PC-3 (cell line): ENCODE measurements around the gene CLK2. TPM values are rescaled to one million over a fixed set of nuclear protein-coding genes. Genes with fewer than 3 reads are reported as not detected.
A peak's percentile ranks its signal among the peaks of the same experiment; 100 is the strongest.
"Not testable (repeated sequence)": the region's sequence is repeated elsewhere in the genome, so short reads cannot be mapped to it uniquely, and the experiment has no call there.

ENCODE experiments used
- ATAC-seq: fragments of 200-7000 bp; cut with Tn5 transposase; 2 replicates; pipeline ENCODE4 v1.9.1; 2020; ENCODE audit warnings: mild to moderate bottlenecking, moderate library complexity
- BruUV-seq: library from RNA; stranded (reverse); fragments of 400-500 nt; replicated peaks from 2 replicates; lab custom pipeline; 2021; lab: Mats Ljungman, UMichigan
- CTCF ChIA-PET: fragments of 300-600 bp; sonication (Branson Sonifier 250); formaldehyde crosslinking; loops from one replicate; lab custom pipeline; 2022; ENCODE audit warnings: antibody characterized with exemption; lab: Charles Lee
- POLR2A ChIA-PET: fragments of 300-600 bp; sonication (Branson Sonifier 250); formaldehyde crosslinking; loops from one replicate; lab custom pipeline; 2022; ENCODE audit warnings: antibody characterized with exemption; ENCODE audit not compliant: unreplicated experiment; lab: Charles Lee
- DNase-seq: peaks from one replicate; pipeline ENCODE4 v3.0.0-alpha.2; 2015
- H2AFZ ChIP-seq: fragments of 300-600 bp; sonication (generic); 2 replicates; pipeline ENCODE4 v1.6.0; 2016; ENCODE audit warnings: antibody characterized with exemption, low read length
- H3F3A ChIP-seq: fragments of 300-600 bp; sonication (generic); one replicate; pipeline ENCODE4 v1.6.0; 2017; ENCODE audit warnings: antibody characterized with exemption, low read length, control low read depth, mild to moderate bottlenecking; ENCODE audit not compliant: unreplicated experiment
- H3K27ac ChIP-seq: fragments of 300-600 bp; sonication (generic); 2 replicates; pipeline ENCODE4 v1.5.1; 2016; ENCODE audit warnings: mild to moderate bottlenecking, low read length
- H3K27me3 ChIP-seq: fragments of 300-600 bp; sonication (generic); 2 replicates; pipeline ENCODE4 v1.6.1; 2016; ENCODE audit warnings: low read length, mixed read lengths
- H3K36me3 ChIP-seq: fragments of 300-600 bp; sonication (generic); 2 replicates; pipeline ENCODE4 v1.6.1; 2016; ENCODE audit warnings: low read depth, mixed run types, low read length, mixed read lengths
- H3K4me1 ChIP-seq: fragments of 300-600 bp; sonication (generic); 2 replicates; pipeline ENCODE4 v1.5.1; 2016; ENCODE audit warnings: low read length; ENCODE audit not compliant: insufficient read depth
- H3K4me2 ChIP-seq: fragments of 300-600 bp; sonication (generic); 2 replicates; pipeline ENCODE4 v1.6.0; 2016; ENCODE audit warnings: low read length
- H3K4me3 ChIP-seq: fragments of 300-600 bp; sonication (generic); 2 replicates; pipeline ENCODE4 v1.5.1; 2016; ENCODE audit warnings: mild to moderate bottlenecking, low read length, mixed read lengths
- H3K79me2 ChIP-seq: fragments of 300-600 bp; sonication (generic); 2 replicates; pipeline ENCODE4 v1.6.1; 2017; ENCODE audit warnings: low read length, mixed read lengths
- H3K9ac ChIP-seq: fragments of 300-600 bp; sonication (generic); 2 replicates; pipeline ENCODE4 v1.6.0; 2016; ENCODE audit warnings: mild to moderate bottlenecking, low read length
- H3K9me2 ChIP-seq: fragments of 300-600 bp; sonication (generic); replicated peaks from 2 replicates; pipeline ENCODE4 v1.6.1; 2016; ENCODE audit warnings: mixed run types, low read length, mixed read lengths
- H3K9me3 ChIP-seq: fragments of 300-600 bp; sonication (generic); 2 replicates; pipeline ENCODE4 v1.6.1; 2016; ENCODE audit warnings: low read length, mixed read lengths
- H4K20me1 ChIP-seq: fragments of 300-600 bp; sonication (generic); 2 replicates; pipeline ENCODE4 v1.6.1; 2016; ENCODE audit warnings: low read length, mixed read lengths
- EZH2 ChIP-seq: fragments of 300-600 bp; sonication (generic); IDR thresholded peaks from one replicate; pipeline ENCODE4 v1.6.1; 2017; ENCODE audit warnings: antibody characterized with exemption, mild to moderate bottlenecking, low read length; ENCODE audit not compliant: unreplicated experiment
- EZH2phosphoT487 ChIP-seq: fragments of 300-600 bp; sonication (generic); IDR thresholded peaks from 2 replicates; pipeline ENCODE4 v1.6.1; 2018; ENCODE audit warnings: mild to moderate bottlenecking, antibody characterized with exemption, low read length, borderline replicate concordance
- intact Hi-C: fragments of 100-400 bp; cut with micrococcal nuclease; formaldehyde crosslinking; loops from 2 replicates; pipeline ENCODE4 v1.9.0; 2023
- total RNA-seq: library from RNA; depleted of rRNA; stranded (reverse); fragments of >200 nt; gene quantifications from 2 replicates; pipeline ENCODE4 v1.2.3, GENCODE V29; 2014
- TF ChIP-seq, protein P1 (sequence below): fragments of 300-600 bp; sonication (generic); conservative IDR thresholded peaks from 2 replicates; pipeline ENCODE4 v1.5.1; 2017; ENCODE audit warnings: antibody characterized with exemption, low read depth, mild to moderate bottlenecking, low read length

Gene CLK2
- total RNA-seq, 1 experiment from 2014 or later: 49.9 TPM

- no peaks in the 10 kb centered on the region for H3K9me3 ChIP-seq
- H3K79me2 ChIP-seq: peaks cover 21% of the 10 kb centered on the region
- intact Hi-C loops: loop anchor here (1.0 kb wide), 3 partner anchors 23 to 75 kb away; partner anchors contain the start of gene CLK2
- no peaks in the 10 kb centered on the region for H3F3A ChIP-seq
- no peaks in the 10 kb centered on the region for H3K9me2 ChIP-seq
- peaks cover 15% of the 10 kb centered on the region; the same call in 1 of the 2 replicates for H3K36me3 ChIP-seq
- no peak for ATAC-seq
- TF ChIP-seq EZH2phosphoT487: no peak
- TF ChIP-seq, protein P1, sequence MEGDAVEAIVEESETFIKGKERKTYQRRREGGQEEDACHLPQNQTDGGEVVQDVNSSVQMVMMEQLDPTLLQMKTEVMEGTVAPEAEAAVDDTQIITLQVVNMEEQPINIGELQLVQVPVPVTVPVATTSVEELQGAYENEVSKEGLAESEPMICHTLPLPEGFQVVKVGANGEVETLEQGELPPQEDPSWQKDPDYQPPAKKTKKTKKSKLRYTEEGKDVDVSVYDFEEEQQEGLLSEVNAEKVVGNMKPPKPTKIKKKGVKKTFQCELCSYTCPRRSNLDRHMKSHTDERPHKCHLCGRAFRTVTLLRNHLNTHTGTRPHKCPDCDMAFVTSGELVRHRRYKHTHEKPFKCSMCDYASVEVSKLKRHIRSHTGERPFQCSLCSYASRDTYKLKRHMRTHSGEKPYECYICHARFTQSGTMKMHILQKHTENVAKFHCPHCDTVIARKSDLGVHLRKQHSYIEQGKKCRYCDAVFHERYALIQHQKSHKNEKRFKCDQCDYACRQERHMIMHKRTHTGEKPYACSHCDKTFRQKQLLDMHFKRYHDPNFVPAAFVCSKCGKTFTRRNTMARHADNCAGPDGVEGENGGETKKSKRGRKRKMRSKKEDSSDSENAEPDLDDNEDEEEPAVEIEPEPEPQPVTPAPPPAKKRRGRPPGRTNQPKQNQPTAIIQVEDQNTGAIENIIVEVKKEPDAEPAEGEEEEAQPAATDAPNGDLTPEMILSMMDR: no peak
- no peak for TF ChIP-seq EZH2
- ChIA-PET POLR2A (no interaction called here), CTCF (interaction anchor here (0.6 to 1.4 kb wide), 5 partner anchors 11 to 329 kb away, joined by 4 to 14 read pairs (median 6); partner anchors contain the start of genes CLK2 and SCAMP3)
- no peak overlapping the region for H3K27ac ChIP-seq
- H3K4me1 ChIP-seq: peaks cover 18% of the 10 kb centered on the region
- no peak for DNase-seq
- H2AFZ ChIP-seq: 0 out of 2 replicates have a peak overlapping the region, but pooled peaks have one; percentile 19
- no peak overlapping the region for H3K4me2 ChIP-seq
- no peaks in the 10 kb centered on the region for H3K27me3 ChIP-seq
- BruUV-seq: no TSS peak
- H3K9ac ChIP-seq: no peak overlapping the region
- no peak overlapping the region for H3K4me3 ChIP-seq
- no peaks in the 10 kb centered on the region for H4K20me1 ChIP-seq
Observed at GRCh38 chr1:155250246-155250632, 23.1 kb downstream of the CLK2 start.

- Histone ChIP-seq H3K79me2 (peaks cover 11% of the 10 kb centered on the region), H3K36me3 (peaks cover 15% of the 10 kb centered on the region; the same call in 1 of the 2 replicates), H3F3A (no peaks in the 10 kb centered on the region), H3K27ac (no peak overlapping the region), H3K4me1 (peaks cover 17% of the 10 kb centered on the region), H4K20me1 (no peaks in the 10 kb centered on the region), H2AFZ (no peak overlapping the region), H3K4me3 (no peak overlapping the region), H3K9me3 (no peaks in the 10 kb centered on the region), H3K9me2 (no peaks in the 10 kb centered on the region), H3K9ac (no peak overlapping the region), H3K27me3 (no peaks in the 10 kb centered on the region), H3K4me2 (no peak overlapping the region)
- no TSS peak for BruUV-seq
- no peak for DNase-seq
- POLR2A ChIA-PET: no interaction called here
- intact Hi-C loops: no loop called here
- TF ChIP-seq, protein P1: no peak
- TF ChIP-seq EZH2phosphoT487 (no peak), EZH2 (no peak)
- CTCF ChIA-PET: no interaction called here
- ATAC-seq: no peak
Observed at GRCh38 chr1:155247667-155248553, 25.4 kb downstream of the CLK2 start.

DNA sequence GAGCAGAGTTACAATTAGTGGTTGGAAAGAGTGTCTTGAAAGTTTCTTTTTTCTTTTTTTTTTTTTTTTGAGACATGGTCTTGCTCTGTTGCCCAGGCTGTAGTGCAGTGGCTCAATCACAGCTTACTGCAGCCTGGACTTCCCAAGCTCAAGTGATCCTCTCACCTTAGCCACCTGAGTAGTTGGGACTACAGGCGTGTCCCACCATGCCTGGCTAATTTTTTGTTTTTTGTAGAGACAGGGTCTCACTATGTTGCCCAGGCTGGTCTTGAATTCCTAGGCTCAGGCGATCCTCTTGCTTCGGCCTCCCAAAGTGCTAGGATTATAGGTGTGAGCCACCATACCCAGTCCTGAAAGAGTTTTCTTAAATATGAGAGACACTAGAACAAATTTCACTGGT lies 26.5 kb downstream of the CLK2 start:
- H3K27me3 ChIP-seq, H3K4me3 ChIP-seq, ATAC-seq, H3K9me2 ChIP-seq, H3K4me2 ChIP-seq, H3K27ac ChIP-seq, BruUV-seq, H3K9ac ChIP-seq, intact Hi-C loops, POLR2A ChIA-PET, DNase-seq, H3K9me3 ChIP-seq, H2AFZ ChIP-seq, H4K20me1 ChIP-seq, H3F3A ChIP-seq: not testable (repeated sequence)
- CTCF ChIA-PET: interaction anchor here (0.6 kb wide), 1 partner anchor 76 kb away, joined by 3 read pairs; no protein-coding TSS in a partner anchor
- H3K4me1 ChIP-seq: peaks cover 20% of the 10 kb centered on the region
- peaks cover 11% of the 10 kb centered on the region for H3K79me2 ChIP-seq
- H3K36me3 ChIP-seq: peaks cover 15% of the 10 kb centered on the region; the same call in 1 of the 2 replicates
